ENCODE measurements around the gene ZFP36L1. TPM values are rescaled to one million over a fixed set of nuclear protein-coding genes. Genes with fewer than 3 reads are reported as not detected.

ZFP36L1 gene
- total RNA-seq, 2 donors from 2014 or later = 233 to 326 TPM

DNA sequence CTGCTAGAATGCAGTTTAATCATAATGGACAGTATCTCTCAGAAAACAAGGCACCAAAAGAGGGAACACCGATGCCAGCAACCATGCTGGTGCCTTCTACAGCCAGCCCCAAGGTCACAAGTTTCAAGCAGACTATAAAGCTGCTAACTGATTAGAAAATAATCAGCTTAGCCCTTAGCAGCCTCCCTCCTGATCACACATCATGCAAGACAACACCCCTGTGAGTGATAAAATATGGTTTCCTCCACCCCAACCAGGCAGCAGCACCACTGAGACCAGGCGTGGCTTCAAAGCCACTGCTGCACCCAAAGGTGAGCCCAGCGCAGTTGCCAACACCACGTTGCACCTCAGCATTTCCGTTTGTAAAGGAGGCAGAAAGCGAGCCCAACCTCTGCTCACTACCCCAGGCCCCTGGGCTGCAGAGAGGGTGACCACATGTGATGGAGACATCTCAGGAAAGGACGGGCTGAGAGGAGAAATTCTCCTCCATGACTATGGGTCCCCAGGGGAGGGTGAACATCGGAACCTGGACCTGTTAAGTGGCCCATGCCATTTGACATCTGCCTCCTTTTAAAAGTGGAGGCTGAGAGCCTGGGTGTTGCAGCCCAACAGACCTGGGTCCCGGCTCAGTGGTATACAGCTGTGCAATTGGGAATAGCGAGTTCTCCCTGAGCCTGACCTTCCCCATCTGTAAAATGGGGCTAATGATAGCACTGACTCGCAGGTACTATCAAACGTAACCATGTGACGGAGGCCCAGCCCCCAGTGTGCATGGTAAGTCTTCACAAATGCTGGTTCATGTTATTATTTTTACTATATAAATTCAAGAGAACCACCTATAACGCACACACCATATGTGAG is 11.5 kb downstream of the ZFP36L1 start:
- Histone ChIP-seq H3K4me1 (ENCODE audit: control insufficient read depth in 1 of 2, low read depth in 2 of 2) (peaks cover 17 to 48% of the 10 kb centered on the region in 2 donors), H3K36me3 (no peaks in the 10 kb centered on the region)
- no peak for DNase-seq (ENCODE audit: low spot score)

DNA sequence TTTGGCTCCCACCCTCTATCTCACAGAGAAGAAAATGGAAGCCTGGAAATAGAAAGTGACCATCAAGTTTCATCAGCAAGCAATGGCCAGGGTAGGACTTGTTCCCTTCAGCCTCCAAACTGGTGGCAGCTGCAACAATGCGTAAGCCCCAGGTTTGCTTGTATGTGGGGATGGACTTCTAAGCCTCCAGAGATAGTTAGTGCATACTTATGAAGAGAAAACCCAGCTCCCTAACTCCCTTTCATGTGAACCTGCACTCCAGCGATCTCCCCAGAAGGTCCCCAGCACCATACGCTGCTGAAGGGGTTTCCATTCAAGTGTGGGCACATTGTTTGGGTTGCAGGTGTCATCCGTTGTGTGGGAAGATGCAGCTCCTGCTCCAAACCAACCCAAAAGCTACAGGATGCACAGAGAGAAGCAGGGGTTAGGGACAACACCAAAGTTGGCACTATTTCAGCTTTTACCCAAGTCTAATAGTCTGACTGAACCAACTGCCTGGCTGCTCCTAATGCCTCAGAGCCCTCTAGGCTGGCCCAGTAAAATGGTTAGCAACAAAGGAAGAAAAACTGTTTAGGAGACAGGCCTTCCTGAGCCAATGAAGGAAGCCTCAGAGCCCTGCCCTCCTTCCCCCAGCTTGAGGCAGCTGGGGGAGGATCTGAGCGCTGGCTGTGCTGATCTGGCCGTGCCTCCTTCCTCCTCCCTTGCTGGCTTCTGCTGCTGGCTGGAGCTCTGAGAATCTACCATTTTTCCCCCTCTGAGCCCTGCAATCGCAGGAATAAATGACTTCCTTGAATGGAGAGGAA is 12.3 kb downstream of the ZFP36L1 start:
- Histone ChIP-seq H3K4me1 (ENCODE audit: control insufficient read depth in 1 of 2, low read depth in 2 of 2) (peaks cover 17 to 42% of the 10 kb centered on the region in 2 donors), H3K4me3 (peak overlapping the region; percentile 5), H3K36me3 (no peaks in the 10 kb centered on the region), H3K27me3 (replicated peaks; ENCODE audit: insufficient read depth) (no peaks in the 10 kb centered on the region), H3K27ac (peak overlapping the region; percentile 20 to 39), H3K9me3 (no peaks in the 10 kb centered on the region)
- TF ChIP-seq, protein P1, sequence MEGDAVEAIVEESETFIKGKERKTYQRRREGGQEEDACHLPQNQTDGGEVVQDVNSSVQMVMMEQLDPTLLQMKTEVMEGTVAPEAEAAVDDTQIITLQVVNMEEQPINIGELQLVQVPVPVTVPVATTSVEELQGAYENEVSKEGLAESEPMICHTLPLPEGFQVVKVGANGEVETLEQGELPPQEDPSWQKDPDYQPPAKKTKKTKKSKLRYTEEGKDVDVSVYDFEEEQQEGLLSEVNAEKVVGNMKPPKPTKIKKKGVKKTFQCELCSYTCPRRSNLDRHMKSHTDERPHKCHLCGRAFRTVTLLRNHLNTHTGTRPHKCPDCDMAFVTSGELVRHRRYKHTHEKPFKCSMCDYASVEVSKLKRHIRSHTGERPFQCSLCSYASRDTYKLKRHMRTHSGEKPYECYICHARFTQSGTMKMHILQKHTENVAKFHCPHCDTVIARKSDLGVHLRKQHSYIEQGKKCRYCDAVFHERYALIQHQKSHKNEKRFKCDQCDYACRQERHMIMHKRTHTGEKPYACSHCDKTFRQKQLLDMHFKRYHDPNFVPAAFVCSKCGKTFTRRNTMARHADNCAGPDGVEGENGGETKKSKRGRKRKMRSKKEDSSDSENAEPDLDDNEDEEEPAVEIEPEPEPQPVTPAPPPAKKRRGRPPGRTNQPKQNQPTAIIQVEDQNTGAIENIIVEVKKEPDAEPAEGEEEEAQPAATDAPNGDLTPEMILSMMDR (IDR thresholded peaks at IDR 0.05) = no peak
- ATAC-seq (ENCODE audit: insufficient number of reproducible peaks, low FRiP score, low read depth) = no peak
- DNase-seq (ENCODE audit: low spot score) = no peak

More for the DNA sequence above, 11.5 kb downstream of the ZFP36L1 start:
- TF ChIP-seq, protein P1 (IDR thresholded peaks at IDR 0.05) = no peak
- H3K4me3 ChIP-seq = no peak overlapping the region
- no peaks in the 10 kb centered on the region for H3K9me3 ChIP-seq
- peak overlapping the region; percentile 20 to 39 for H3K27ac ChIP-seq
- H3K27me3 ChIP-seq (replicated peaks; ENCODE audit: insufficient read depth) = no peaks in the 10 kb centered on the region
- ATAC-seq (ENCODE audit: insufficient number of reproducible peaks, low FRiP score, low read depth) = no peak

DNA sequence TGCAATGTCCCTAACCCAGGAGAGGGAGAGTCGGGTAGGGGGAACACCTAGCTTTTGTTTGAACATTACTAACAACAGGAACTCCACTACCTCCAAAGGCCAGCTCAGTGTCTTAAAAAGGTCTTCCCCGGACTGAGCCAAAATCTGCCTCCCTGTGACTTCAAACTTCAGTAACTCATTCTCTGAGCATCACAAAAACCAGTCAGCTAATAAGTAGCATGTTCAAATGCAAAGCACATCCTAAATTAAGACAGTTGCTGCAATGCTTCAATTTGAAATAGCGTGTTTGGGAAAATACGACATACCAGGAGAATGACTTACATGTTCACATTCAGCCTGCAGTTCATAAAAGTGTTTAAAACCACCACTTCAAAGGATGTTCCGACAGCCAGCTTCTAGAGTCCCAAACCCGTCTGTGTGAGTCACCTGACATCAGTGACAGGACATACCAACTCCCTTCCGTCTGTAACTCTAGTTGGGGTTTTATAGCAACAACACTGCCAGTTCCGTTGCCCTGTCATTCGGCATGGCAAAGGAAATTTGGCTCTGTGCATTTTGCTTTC is 13.0 kb downstream of the ZFP36L1 start:
- ATAC-seq (ENCODE audit: insufficient number of reproducible peaks, low FRiP score, low read depth) = peak; percentile 65
- Histone ChIP-seq H3K36me3 (no peaks in the 10 kb centered on the region), H3K27me3 (replicated peaks; ENCODE audit: insufficient read depth) (no peaks in the 10 kb centered on the region), H3K4me3 (peak overlapping the region; percentile 5), H3K4me1 (ENCODE audit: control insufficient read depth in 1 of 2, low read depth in 2 of 2) (peaks cover 17 to 42% of the 10 kb centered on the region in 2 donors), H3K9me3 (no peaks in the 10 kb centered on the region), H3K27ac (peak overlapping the region; percentile 39 to 45)
- TF ChIP-seq, protein P1 (IDR thresholded peaks at IDR 0.05) = no peak
- no peak for DNase-seq (ENCODE audit: low spot score)

DNA sequence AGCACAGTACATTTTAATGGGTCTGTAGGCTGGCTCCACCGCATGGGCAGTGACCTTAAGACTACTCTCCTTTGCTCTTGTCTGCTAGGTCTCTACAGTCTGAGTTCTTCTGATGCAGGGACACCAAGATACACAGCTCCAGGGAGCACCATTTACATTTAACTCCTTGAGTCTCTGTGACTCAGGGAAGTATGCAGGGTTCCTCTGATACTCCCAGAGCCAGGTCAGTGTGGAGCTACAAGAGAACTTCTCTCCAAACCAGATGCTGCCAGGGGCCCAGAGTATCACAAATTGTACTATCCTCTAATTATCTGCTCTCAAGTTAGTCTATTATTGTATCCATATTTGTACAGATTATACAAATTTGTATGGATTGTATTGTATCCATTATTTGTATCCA is 15.2 kb downstream of the ZFP36L1 start:
- no peak overlapping the region for H3K27ac ChIP-seq
- no peaks in the 10 kb centered on the region for H3K27me3 ChIP-seq (replicated peaks; ENCODE audit: insufficient read depth)
- H3K36me3 ChIP-seq = no peaks in the 10 kb centered on the region
- TF ChIP-seq, protein P1 (IDR thresholded peaks at IDR 0.05) = no peak
- DNase-seq (ENCODE audit: low spot score) (no peak), ATAC-seq (ENCODE audit: insufficient number of reproducible peaks, low FRiP score, low read depth) (no peak)
- H3K9me3 ChIP-seq = no peaks in the 10 kb centered on the region
- H3K4me3 ChIP-seq = no peak overlapping the region
- peaks cover 17 to 49% of the 10 kb centered on the region in 2 donors for H3K4me1 ChIP-seq (ENCODE audit: control insufficient read depth in 1 of 2, low read depth in 2 of 2)

Data from thoracic aorta (tissue), 2 donors.